Neural cell (in vitro differentiated cells): ENCODE results near the gene PDHA1. TPM values are rescaled to one million over a fixed set of nuclear protein-coding genes. Genes with fewer than 3 reads are reported as not detected.
A peak's percentile ranks its signal among the peaks of the same experiment; 100 is the strongest.

Experiments
- H2AFZ ChIP-seq: fragments of 200-600, 300-800 bp; sonication (generic), shearing (Covaris generic); 2 replicates; pipeline ENCODE4 v1.6.0; 2014; ENCODE audit warnings: low read depth, mild to moderate bottlenecking, antibody characterized with exemption, low read length, moderate library complexity
- H3F3A ChIP-seq: fragments of 200-600 bp; shearing (Covaris generic); 2 replicates; pipeline ENCODE4 v1.6.1; 2016; ENCODE audit warnings: mild to moderate bottlenecking, moderate library complexity, mixed read lengths, antibody characterized with exemption, low read length; ENCODE audit not compliant: insufficient read depth, poor library complexity, severe bottlenecking
- H3K27ac ChIP-seq: fragments of 200-600, 300-800 bp; sonication (generic), shearing (Covaris generic); 2 replicates; pipeline ENCODE4 v1.5.1; 2014; ENCODE audit warnings: mild to moderate bottlenecking, low read length, moderate library complexity
- H3K27me3 ChIP-seq: fragments of 300-800, 200-600 bp; sonication (generic), shearing (Covaris generic); 2 replicates; pipeline ENCODE4 v1.6.0; 2014; ENCODE audit warnings: mild to moderate bottlenecking, low read depth, low read length, moderate library complexity; ENCODE audit not compliant: insufficient read depth
- H3K36me3 ChIP-seq: fragments of 300-800, 200-600 bp; sonication (generic), shearing (Covaris generic); 2 replicates; pipeline ENCODE4 v1.5.1; 2014; ENCODE audit warnings: mild to moderate bottlenecking, antibody characterized with exemption, low read length, moderate library complexity; ENCODE audit not compliant: insufficient read depth
- H3K4me2 ChIP-seq: fragments of 300-800, 200-600 bp; sonication (generic), shearing (Covaris generic); 2 replicates; pipeline ENCODE4 v1.6.0; 2014; ENCODE audit warnings: mild to moderate bottlenecking, low read length
- H3K4me3 ChIP-seq: fragments of 300-800, 200-600 bp; sonication (generic), shearing (Covaris generic); 2 replicates; pipeline ENCODE4 v1.5.1; 2014; ENCODE audit warnings: mild to moderate bottlenecking, low read length, moderate library complexity
- H3K79me2 ChIP-seq: fragments of 200-600 bp; shearing (Covaris generic); replicated peaks from 2 replicates; pipeline ENCODE4 v1.6.0; 2014; ENCODE audit warnings: mild to moderate bottlenecking, low read length, moderate library complexity; ENCODE audit not compliant: insufficient read depth
- H3K9ac ChIP-seq: fragments of 300-800, 200-600 bp; sonication (generic), shearing (Covaris generic); 2 replicates; pipeline ENCODE4 v1.6.1; 2016; ENCODE audit warnings: mild to moderate bottlenecking, low read length, mixed read lengths
- H3K9me2 ChIP-seq: fragments of 200-600 bp; shearing (Covaris generic); 2 replicates; pipeline ENCODE4 v1.6.1; 2016; ENCODE audit warnings: mild to moderate bottlenecking, low read length, mixed read lengths; ENCODE audit not compliant: insufficient read depth
- H3K9me3 ChIP-seq: fragments of 200-600, 300-800 bp; sonication (generic), shearing (Covaris generic); 2 replicates; pipeline ENCODE4 v1.6.1; 2016; ENCODE audit warnings: mild to moderate bottlenecking, mixed run types, low read length, moderate library complexity, mixed read lengths
- H4K20me1 ChIP-seq: fragments of 200-600 bp; shearing (Covaris generic); 2 replicates; pipeline ENCODE4 v1.6.1; 2016; ENCODE audit warnings: mild to moderate bottlenecking, mixed run types; ENCODE audit not compliant: insufficient read depth
- CTCF ChIP-seq: fragments of 450-650 bp; IDR thresholded peaks from 2 replicates; pipeline ENCODE4 v1.5.1; 2014; ENCODE audit warnings: antibody characterized with exemption, mild to moderate bottlenecking, moderate library complexity; ENCODE audit not compliant: poor library complexity, severe bottlenecking
- EP300 ChIP-seq: fragments of 450-650 bp; conservative IDR thresholded peaks from 2 replicates; pipeline ENCODE4 v1.6.1; 2014; ENCODE audit warnings: antibody characterized with exemption, mild to moderate bottlenecking, moderate library complexity; ENCODE audit not compliant: poor library complexity, severe bottlenecking
- EZH2 ChIP-seq: fragments of 200-600, 300-800 bp; shearing (Covaris generic), sonication (generic); IDR thresholded peaks from 2 replicates; pipeline ENCODE4 v1.6.1; 2014; ENCODE audit warnings: antibody characterized with exemption, low read length, borderline replicate concordance, mild to moderate bottlenecking; ENCODE audit not compliant: insufficient read depth, poor library complexity, severe bottlenecking
- MXI1 ChIP-seq: fragments of 450-650 bp; conservative IDR thresholded peaks from 2 replicates; pipeline ENCODE4 v1.6.1; 2014; ENCODE audit warnings: antibody characterized with exemption, mild to moderate bottlenecking; ENCODE audit not compliant: poor library complexity, severe bottlenecking
- POLR2AphosphoS5 ChIP-seq: IDR thresholded peaks from 2 replicates; pipeline ENCODE4 v1.6.1; 2012
- RAD21 ChIP-seq: fragments of 450-650 bp; conservative IDR thresholded peaks from 2 replicates; pipeline ENCODE4 v1.6.1; 2014; ENCODE audit warnings: antibody characterized with exemption, mild to moderate bottlenecking, moderate library complexity
- REST ChIP-seq: IDR thresholded peaks from 2 replicates; pipeline ENCODE4 v1.6.1; 2012; ENCODE audit warnings: borderline replicate concordance
- SMC3 ChIP-seq: fragments of 450-650 bp; conservative IDR thresholded peaks from 2 replicates; pipeline ENCODE4 v1.6.1; 2014; ENCODE audit warnings: antibody characterized with exemption, mild to moderate bottlenecking, moderate library complexity; ENCODE audit not compliant: poor library complexity
- TAF1 ChIP-seq: IDR thresholded peaks from 2 replicates; pipeline ENCODE4 v1.6.1; 2012; ENCODE audit warnings: low read depth
- polyA plus RNA-seq: library from polyadenylated mRNA; depleted of rRNA; stranded (reverse); fragments of >200 nt; gene quantifications from 2 replicates; pipeline ENCODE4 v1.2.3, GENCODE V29; 2014

Gene PDHA1
- polyA plus RNA-seq, 1 donor from 2014 or later = 224 TPM

DNA sequence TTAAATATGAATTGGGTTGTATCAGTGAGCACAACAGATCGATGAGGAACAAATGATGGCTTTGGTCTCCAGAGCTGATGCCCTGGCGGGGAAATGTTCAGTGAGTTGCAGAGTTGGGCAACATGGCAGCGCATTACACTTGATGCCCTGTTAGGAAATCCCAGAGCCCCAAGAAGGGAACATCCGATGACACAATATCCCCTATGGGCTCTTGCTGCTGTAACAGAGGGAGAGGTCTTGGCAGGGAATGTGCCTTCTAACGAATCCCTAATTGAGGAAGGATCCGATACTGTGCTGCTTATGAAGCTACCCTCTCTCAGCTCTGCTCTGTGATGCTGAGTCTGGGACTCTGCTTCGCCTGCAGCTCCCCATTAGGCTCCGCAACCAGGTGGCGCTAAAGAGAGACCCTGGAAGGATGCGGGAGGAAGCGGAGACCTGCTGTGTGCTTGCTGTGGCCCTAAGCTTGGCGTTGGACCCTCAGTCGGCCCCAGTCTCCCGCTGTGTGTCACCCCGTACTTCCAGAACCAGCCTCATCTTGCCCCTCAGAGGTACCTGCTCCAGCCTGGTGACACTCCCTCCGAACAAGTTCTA is 38.9 kb downstream of the PDHA1 start:
- no peaks in the 10 kb centered on the region for H3K9me3 ChIP-seq
- H3K27me3 ChIP-seq = no peaks in the 10 kb centered on the region
- H3K4me2 ChIP-seq = no peak overlapping the region
- no peaks in the 10 kb centered on the region for H3F3A ChIP-seq
- TF ChIP-seq CTCF (peak; percentile 23), RAD21 (no peak), POLR2AphosphoS5 (no peak), TAF1 (no peak)
- H4K20me1 ChIP-seq = no peaks in the 10 kb centered on the region
- H3K36me3 ChIP-seq = no peaks in the 10 kb centered on the region
- no peak overlapping the region for H2AFZ ChIP-seq
- no peak overlapping the region for H3K4me3 ChIP-seq
- no peaks in the 10 kb centered on the region for H3K9me2 ChIP-seq
- no peak overlapping the region for H3K27ac ChIP-seq
- H3K79me2 ChIP-seq = no peaks in the 10 kb centered on the region
- H3K9ac ChIP-seq = no peak overlapping the region

GRCh38 chrX:19386679-19387078 is 43.0 kb downstream of the PDHA1 start:
- no peaks in the 10 kb centered on the region for H3F3A ChIP-seq
- H3K9me2 ChIP-seq = no peaks in the 10 kb centered on the region
- H3K79me2 ChIP-seq = no peaks in the 10 kb centered on the region
- H3K4me3 ChIP-seq = no peak overlapping the region
- TF ChIP-seq RAD21 (no peak), EZH2 (no peak), EP300 (no peak), TAF1 (no peak), MXI1 (no peak), SMC3 (no peak), REST (no peak), POLR2AphosphoS5 (no peak), CTCF (no peak)
- H3K4me2 ChIP-seq = no peak overlapping the region
- no peaks in the 10 kb centered on the region for H3K36me3 ChIP-seq
- H4K20me1 ChIP-seq = no peaks in the 10 kb centered on the region
- H2AFZ ChIP-seq = no peak overlapping the region
- H3K9me3 ChIP-seq = no peaks in the 10 kb centered on the region
- no peak overlapping the region for H3K27ac ChIP-seq
- H3K9ac ChIP-seq = no peak overlapping the region
- H3K27me3 ChIP-seq = no peaks in the 10 kb centered on the region
